ENCODE measurements around the gene SORBS2.

The SORBS2 gene

GRCh38 chr4:185662030-185662778, 149.8 kb downstream of the SORBS2 start:
- no peak for DNase-seq

- DNase-seq, result no peak
Measured at GRCh38 chr4:185660340-185660739, 151.7 kb downstream of the SORBS2 start.

DNA sequence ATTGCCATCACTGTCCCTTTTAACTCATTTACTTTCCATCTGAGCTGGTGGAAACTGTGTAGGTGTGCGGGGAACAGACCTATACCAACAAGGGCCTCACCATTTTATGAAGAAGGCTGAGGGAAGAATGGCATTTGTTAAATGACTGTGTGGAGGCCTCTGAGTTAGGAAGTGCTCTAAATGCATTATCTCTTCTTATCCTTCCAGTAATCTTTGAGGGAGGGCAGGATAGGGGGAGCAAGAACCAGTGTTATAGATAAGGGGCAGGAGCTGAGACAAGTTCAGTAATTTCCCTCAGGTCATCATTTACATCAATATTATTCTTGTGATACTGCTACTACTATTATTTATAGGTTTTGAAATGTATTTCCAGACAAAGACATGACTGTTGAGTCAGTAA, 154.3 kb downstream of the SORBS2 start:
- no peak for DNase-seq

DNA sequence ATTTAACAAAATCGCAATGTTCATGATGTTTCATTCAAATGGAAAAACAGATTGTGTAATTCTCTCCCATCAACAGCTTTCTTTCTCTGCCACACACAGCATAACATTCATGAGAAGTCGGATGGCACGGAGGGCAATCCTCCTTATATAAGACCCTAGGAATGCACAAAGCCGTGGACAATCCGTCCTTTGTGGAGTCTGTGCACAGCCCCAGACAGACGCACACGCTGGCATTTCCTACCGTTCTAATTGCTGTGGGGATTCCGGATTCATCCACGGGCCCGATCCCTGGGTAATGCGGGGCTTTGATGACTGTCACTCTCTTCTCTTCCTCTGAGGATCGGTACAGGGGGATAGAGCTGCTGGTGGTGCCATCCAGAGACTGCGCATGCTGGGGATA, 154.8 kb downstream of the SORBS2 start:
- DNase-seq, result no peak

DNA sequence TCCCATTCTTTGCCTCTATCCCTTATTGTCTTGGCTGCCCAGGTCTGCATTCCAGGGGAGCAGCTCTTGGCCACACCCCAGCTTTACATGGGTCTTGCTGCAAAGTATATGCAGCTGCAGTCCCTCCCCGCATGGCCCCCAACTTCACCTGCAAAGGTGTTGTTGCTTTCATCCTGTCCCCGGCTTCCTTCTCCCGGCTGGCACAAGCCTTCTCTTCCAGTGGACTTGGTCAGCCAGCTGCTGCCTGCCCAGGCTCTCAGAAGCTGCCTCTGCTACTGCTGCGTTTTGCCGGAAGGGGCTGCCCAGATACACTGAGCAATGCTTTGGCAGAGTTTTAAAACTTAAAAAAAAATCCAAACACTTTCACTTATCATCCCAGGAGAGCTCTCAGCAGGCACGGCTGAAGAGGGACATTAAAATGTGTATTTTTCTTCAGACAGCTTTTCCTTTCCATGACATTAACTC, 155.5 kb downstream of the SORBS2 start:
- DNase-seq, result no peak

- DNase-seq, result no peak
Measured at GRCh38 chr4:185654965-185655554, 156.9 kb downstream of the SORBS2 start.

GRCh38 chr4:185654311-185654710, 157.7 kb downstream of the SORBS2 start:
- DNase-seq, result no peak

DNA sequence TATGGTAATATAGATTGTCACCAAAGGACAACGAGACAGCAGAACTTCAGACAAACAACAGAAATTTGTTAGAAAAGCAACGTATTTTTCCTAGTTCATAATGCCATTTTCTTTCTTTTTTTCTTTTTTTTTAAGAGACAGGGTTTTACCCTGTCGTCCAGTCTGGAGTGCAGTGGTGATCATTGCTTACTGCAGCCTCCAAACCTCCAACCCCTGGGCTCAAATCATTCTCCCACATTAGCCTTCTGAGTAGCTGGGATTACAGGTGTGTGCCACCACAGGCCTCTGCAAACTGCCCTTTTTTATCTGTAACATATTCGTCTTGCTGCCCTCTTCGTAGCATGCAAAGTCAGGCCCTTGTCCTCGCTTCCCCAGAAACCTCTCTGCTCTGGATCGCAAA, 160.1 kb downstream of the SORBS2 start:
- no peak for DNase-seq

DNA sequence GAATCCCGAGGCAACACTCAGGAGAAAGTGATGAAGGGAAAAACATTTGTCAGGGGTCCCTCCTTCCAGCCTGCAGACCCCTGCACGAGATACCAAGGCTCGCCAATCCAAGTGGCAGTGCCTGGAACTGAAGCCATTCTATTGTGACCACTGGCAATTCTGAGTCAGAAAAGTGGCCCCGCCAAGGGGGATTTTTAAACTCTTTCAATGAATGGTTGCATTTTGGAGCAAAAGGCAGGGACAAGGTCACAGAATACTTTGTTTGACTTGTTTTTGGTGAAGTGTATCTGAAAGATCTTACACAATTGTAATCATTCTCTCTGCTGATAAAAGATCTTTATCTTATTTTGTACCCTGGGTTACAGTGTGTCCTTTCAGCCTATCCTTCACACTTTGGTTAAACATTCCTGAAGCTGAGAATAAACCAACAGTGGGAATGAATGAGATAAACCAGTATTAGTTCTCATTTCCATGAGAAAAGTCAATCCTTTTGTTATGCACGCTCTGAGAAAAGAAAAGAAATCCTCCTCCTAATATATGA, 160.8 kb downstream of the SORBS2 start:
- no peak for DNase-seq

DNA sequence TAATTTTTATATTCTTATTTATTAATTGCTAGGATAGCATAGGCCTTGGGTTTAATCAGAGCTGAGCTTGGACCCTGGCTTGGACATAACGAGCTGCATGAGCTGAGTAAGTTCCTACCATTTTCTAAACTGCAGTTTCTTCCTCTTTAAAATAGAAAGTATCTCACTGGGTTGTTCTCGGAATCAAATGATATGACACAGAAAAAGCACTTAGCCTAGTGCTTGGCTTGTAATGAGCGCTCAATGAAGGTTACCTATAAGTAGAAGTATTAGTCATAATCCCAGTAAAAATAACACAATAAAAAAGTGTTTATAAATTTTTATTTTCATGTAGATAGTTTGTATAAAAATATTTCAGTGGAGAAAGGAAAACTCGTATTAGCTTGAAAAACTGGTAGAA, 163.4 kb downstream of the SORBS2 start:
- no peak for DNase-seq

DNA sequence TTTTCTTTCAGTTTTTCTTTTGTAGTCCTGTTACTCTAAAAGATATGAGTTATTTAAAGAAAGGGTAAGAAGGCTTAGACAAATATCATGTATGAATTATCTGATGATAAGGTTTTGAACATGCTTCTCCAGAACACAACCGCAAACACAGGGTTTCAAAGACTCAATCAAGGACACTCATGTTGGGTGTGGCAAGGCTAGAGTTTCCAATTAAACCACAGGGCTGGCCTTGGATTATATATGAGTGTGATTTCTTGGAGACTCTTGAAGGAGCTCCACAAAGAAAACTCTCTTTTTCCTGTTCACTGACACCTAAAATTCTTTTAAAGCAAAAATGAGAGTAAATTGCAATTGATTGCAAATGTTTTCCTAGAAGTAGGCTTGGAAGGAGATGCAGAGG, 166.6 kb downstream of the SORBS2 start:
- DNase-seq, result no peak

GRCh38 chr4:185644408-185644807, 167.6 kb downstream of the SORBS2 start:
- no peak for DNase-seq

DNA sequence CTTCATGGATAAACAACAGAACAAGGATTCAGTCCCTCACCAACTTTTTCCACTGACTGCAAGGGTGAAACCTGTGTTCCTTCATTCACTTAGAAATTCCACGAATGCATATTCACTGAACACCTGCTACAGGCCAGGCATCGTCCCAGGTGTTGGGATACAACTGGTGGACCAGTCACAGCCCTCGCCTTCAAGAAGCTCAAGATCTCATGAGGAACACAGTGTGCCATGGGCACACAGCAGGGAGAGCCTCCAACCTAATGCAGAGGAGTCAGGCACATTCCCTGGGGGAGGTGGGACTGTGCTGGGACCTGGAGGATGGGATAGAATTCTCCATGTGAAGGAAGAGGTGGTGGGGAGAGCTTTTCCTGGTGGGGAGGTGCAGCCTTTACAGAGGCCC, 169.1 kb downstream of the SORBS2 start:
- no peak for DNase-seq

- no peak for DNase-seq
Measured at GRCh38 chr4:185640811-185641675, 171.0 kb downstream of the SORBS2 start.

- DNase-seq, result no peak
Measured at GRCh38 chr4:185638548-185639301, 173.3 kb downstream of the SORBS2 start.

DNA sequence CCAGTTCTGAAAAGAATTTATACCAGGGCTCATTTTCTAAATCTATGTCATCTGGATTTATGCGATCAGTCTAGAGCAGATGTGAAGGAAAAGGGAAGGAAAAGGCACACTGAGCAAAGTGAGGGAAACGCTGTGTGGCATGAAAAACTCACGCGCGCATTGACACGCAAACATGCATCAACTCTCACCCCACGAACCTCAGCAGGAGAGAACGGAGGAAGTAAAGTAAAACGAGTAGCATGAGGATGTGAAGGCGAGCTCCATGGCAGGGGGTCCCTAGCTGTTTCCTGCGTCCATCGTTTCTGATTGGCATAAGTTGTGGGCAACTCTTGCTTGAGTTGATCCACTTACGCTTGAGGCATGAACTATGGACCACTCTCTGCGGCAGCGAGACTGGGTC, 173.9 kb downstream of the SORBS2 start:
- no peak for DNase-seq

GRCh38 chr4:185637163-185637875, 174.7 kb downstream of the SORBS2 start:
- no peak for DNase-seq

DNA sequence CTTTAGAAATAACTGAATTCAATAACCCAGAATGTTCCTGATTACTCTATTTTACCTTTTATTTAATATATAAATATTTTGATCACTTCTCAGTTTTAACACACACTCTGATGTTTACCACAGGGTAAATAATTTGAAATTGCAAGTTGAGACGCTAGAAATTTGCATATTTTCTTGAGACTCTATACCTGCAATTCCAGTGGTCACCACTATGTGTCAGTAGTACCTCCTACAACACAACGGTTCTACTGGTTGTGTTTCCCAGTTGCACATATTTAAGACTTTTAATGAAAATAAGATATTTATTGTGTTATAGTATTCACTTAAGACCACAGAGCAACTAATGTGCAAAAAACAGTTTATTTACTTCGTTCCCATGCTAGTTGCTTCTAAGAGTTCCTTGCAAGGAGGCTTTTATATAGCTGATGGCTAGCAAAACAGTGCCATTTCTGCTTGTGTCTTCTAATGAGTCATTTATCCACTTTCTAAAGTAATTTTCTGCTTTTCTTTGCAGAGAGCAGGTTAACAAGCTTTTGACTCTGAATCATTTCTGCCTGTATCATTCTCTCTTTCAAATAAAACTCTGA, 177.8 kb downstream of the SORBS2 start:
- no peak for DNase-seq

GRCh38 chr4:185626798-185627197, 185.2 kb downstream of the SORBS2 start:
- DNase-seq, result no peak

- no peak for DNase-seq
Measured at GRCh38 chr4:185625503-185625902, 186.5 kb downstream of the SORBS2 start.

DNA sequence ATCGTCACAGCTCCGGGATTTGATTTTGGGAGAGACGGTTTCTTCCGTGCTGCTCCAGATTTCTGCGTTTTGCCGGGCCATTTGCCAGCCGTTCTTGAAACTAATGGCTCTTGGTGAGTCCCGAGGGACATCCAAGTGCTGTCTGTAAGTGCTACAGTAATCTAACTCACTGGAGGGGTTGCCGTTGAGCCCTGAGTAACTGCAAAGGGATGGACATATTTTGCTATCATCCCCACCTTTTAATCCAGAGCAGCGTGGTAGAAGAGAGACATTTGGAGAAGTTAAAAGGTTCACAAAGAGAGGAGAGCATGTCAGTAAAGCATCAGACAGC, 187.8 kb downstream of the SORBS2 start:
- DNase-seq, result no peak
